ENCODE data around the gene VAV3.
"Not testable (repeated sequence)": the region's sequence is repeated elsewhere in the genome, so short reads cannot be mapped to it uniquely, and the experiment has no call there.

Gene VAV3

GRCh38 chr1:107877745-107878144 lies 87.2 kb downstream of the VAV3 start:
- no peak for DNase-seq

- peak; percentile 28 for DNase-seq
Measured at GRCh38 chr1:107877092-107877491, 87.9 kb downstream of the VAV3 start.

- no peak for DNase-seq
Measured at GRCh38 chr1:107875689-107876088, 89.3 kb downstream of the VAV3 start.

GRCh38 chr1:107874221-107874620 lies 90.8 kb downstream of the VAV3 start:
- DNase-seq: no peak

- DNase-seq: no peak
Measured at GRCh38 chr1:107871687-107872395, 93.1 kb downstream of the VAV3 start.

- DNase-seq: no peak
Measured at GRCh38 chr1:107871259-107871658, 93.7 kb downstream of the VAV3 start.

- no peak for DNase-seq
Measured at GRCh38 chr1:107870696-107871095, 94.3 kb downstream of the VAV3 start.

GRCh38 chr1:107867897-107868296 lies 97.1 kb downstream of the VAV3 start:
- no peak for DNase-seq

- no peak for DNase-seq
Measured at GRCh38 chr1:107867422-107867821, 97.6 kb downstream of the VAV3 start.

- DNase-seq: no peak
Measured at GRCh38 chr1:107866870-107867269, 98.1 kb downstream of the VAV3 start.

GRCh38 chr1:107865627-107866026 lies 99.4 kb downstream of the VAV3 start:
- no peak for DNase-seq

GRCh38 chr1:107863342-107863741 lies 101.6 kb downstream of the VAV3 start:
- no peak for DNase-seq

- DNase-seq: no peak
Measured at GRCh38 chr1:107862064-107862463, 102.9 kb downstream of the VAV3 start.

GRCh38 chr1:107858323-107858722 lies 106.7 kb downstream of the VAV3 start:
- no peak for DNase-seq

GRCh38 chr1:107851418-107851817 lies 113.6 kb downstream of the VAV3 start:
- DNase-seq: no peak

- not testable (repeated sequence) for DNase-seq
Measured at GRCh38 chr1:107844541-107845194, 120.3 kb downstream of the VAV3 start.

- DNase-seq: no peak
Measured at GRCh38 chr1:107843989-107844388, 121.0 kb downstream of the VAV3 start.

- DNase-seq: no peak
Measured at GRCh38 chr1:107842241-107842640, 122.7 kb downstream of the VAV3 start.

GRCh38 chr1:107840725-107841124 lies 124.3 kb downstream of the VAV3 start:
- no peak for DNase-seq

- no peak for DNase-seq
Measured at GRCh38 chr1:107838056-107838455, 126.9 kb downstream of the VAV3 start.

GRCh38 chr1:107835151-107835670 lies 129.8 kb downstream of the VAV3 start:
- DNase-seq: no peak

- DNase-seq: no peak
Measured at GRCh38 chr1:107833061-107833460, 131.9 kb downstream of the VAV3 start.

GRCh38 chr1:107831921-107832320 lies 133.1 kb downstream of the VAV3 start:
- DNase-seq: no peak

- DNase-seq: no peak
Measured at GRCh38 chr1:107830526-107830925, 134.5 kb downstream of the VAV3 start.

GRCh38 chr1:107830075-107830474 lies 134.9 kb downstream of the VAV3 start:
- DNase-seq: no peak

All from NCI-H1436 treated with DMSO at 0.1 percent for 48 hours (cell line).